Esophagus muscularis mucosa (tissue), 3 donors: ENCODE measurements around the gene PLEKHD1.

Experiments
- CTCF ChIP-seq, 3 experiments: fragments of 200-600 bp in 2 of 3; fragments of 450-650 bp in 1 of 3; sonication (generic) in 2 of 3; IDR thresholded peaks; one replicate each; pipeline ENCODE4 v1.5.1; 2017 to 2019; ENCODE audit warnings: antibody characterized with exemption in 3 of 3, mild to moderate bottlenecking in 2 of 3, moderate library complexity in 1 of 3
- EP300 ChIP-seq: sonication (generic); formaldehyde crosslinking; IDR thresholded peaks from one replicate; pipeline ENCODE4 v1.6.1; 2017; ENCODE audit warnings: antibody characterized with exemption

GRCh38 chr14:69570836-69571330 is 86.4 kb downstream of the PLEKHD1 start:
- TF ChIP-seq CTCF (IDR thresholded peaks at IDR 0.05) (no peak), EP300 (no peak)
